ACHN (cell line): Measurements from ENCODE around the gene RPP40.
"Not testable (repeated sequence)": the region's sequence is repeated elsewhere in the genome, so short reads cannot be mapped to it uniquely, and the experiment has no call there.

Experiments
- DNase-seq: peaks from one replicate; pipeline ENCODE4 v3.0.0-alpha.2; 2015
- in situ Hi-C: cut with HindIII; loops from 2 replicates; pipeline ENCODE4 v1.10.0; 2017; ENCODE audit warnings: low sequenced_read_pairs, low pct_ligation_motif_present, low pct_unique_long_range_greater_than_20kb

The RPP40 gene

DNA sequence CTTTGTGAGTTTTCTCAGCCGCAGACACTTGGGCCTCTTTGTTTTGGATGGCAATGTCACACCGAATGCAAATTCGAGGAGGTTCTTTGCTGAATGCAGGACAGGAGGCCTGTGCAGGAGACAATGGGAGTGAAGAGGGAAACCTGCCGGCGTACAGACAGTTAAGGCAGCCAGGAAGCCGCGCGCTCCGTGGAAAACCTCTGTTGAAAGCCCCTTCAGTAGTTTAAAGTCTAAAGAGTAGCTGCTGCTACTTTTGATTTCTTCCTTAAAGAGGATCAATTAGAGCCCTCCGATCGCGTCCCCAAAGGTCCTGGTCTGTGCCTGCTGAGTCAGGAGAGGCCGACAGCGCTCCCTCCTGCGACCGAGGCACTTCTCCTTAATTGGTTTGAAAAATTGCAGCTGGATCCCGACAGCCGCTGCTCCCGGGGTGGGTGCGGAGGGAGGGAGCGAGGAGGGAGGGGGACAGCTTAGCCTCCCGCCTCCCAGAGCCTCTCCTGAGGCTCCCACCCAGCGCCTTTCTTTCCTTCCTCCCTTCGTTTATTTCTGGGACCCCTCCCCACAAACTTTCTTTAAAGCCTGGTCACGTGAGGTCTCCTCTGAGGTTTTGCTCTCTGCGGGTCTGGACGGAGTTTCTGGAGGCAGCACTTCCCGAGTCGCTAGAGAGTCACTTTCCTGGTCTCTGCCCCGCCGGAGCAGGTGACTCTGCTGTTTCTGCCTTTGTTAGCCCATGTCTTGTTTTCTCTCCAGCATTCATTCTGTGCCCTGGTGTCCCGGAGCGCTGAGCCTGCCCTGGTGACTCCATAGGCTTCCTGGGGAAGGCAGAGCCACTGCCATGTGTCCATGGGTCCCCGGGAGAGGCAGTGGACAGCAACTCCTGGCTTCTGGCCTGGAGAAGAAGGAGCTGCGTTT lies 22.3 kb upstream of the RPP40 start:
- DNase-seq = no peak
- in situ Hi-C loops = no loop called here

DNA sequence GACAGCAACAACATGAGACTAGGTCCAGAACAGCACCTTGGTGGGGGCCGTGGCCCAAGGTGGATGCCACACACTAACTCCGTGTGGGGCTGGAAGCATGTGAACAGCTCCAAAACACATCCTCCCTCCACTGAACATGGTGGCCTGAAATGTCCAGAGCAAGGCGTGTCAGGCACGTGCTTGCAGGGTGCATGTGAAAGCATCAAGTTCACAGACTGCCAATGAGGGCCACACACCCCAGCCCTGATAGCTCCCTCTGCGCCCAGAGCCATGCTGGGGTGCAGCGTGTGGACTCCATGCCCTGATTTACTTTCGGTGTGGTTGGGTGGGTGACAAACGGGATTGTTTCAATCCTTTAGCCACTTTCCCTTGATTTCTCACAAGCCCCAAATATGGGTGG lies 20.1 kb upstream of the RPP40 start:
- no peak for DNase-seq
- in situ Hi-C loops = no loop called here

DNA sequence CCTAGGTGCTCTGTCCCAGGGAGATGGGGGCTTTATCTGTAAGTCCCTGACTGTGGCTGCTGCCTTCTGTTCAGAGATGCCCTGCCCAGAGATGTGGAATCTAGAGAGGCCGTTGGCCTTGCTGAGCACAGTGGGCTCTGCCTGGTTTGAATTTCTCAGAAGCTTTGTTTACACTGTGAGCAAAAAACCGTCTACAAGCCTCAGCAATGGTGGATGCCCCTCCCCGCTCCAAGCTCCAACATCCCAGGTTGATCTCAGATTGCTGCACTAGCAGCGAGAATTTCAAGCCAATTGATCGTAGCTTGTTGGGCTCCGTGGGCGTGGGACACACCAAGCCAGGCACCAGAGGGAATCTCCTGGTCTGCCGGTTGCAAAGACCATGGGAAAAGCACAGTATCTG lies 16.3 kb upstream of the RPP40 start:
- DNase-seq = no peak
- in situ Hi-C loops = no loop called here

DNA sequence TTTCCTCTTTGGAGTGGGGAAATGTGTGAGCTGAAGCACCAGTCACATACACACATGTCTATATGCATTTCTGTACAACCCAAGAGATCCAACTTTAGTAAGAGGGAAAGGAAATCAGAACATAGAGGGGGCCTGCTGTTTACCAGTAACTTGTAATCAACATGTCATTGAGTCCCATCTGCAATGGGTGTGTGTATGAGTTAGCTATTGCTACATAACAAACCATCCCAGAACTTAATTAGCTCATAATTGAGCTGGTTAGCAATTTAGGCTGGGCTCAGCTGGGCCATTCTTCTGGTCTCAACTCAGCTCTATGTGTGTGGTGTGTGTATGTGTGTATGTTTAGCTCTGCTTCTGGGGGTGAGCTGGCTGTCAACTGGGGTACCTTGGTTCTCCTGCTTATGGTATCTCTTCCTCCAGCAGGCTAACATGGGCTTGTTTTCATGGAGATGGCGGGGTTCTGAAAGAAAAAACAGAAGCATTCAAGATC lies 10.3 kb upstream of the RPP40 start:
- in situ Hi-C loops = no loop called here
- no peak for DNase-seq

DNA sequence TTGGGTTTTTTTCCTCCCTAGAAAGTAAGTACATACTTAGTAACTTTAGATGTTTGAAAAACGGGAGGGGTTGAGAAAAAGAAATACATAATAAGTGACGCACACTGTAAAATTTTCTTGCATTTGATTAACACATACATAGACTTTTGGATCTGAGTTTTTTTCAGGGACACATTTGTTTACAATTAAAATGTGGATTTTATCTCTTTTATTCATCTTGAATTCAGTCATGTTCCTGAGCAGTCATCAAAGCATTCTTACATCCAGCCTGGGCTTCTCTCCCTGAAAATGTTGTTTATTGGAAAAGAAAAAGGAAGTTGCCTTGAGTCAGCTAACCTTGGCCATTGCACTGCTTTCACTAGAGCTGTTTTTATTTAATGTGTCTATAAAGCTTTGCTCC lies 8.7 kb upstream of the RPP40 start:
- DNase-seq = no peak
- in situ Hi-C loops = no loop called here

DNA sequence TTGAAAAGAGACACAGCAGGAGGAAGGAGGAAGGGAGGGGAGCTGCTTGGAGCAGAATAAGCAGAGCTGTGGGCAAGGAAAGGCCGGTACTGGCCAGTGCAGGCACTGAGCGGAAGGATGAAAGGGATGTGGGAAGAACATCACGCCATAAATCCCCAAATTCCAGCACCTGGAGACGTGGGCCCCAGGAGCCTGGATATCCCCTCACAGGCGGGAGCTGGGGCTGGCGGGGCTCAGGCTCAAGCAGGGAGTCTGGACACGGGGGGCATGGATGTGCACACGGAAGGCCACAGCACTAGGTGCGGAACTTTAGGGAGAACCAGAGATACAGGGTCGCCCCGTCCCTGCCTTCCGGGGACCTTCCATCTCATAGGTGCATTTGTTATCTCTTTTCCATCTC lies 7.5 kb upstream of the RPP40 start:
- no peak for DNase-seq
- in situ Hi-C loops = no loop called here

DNA sequence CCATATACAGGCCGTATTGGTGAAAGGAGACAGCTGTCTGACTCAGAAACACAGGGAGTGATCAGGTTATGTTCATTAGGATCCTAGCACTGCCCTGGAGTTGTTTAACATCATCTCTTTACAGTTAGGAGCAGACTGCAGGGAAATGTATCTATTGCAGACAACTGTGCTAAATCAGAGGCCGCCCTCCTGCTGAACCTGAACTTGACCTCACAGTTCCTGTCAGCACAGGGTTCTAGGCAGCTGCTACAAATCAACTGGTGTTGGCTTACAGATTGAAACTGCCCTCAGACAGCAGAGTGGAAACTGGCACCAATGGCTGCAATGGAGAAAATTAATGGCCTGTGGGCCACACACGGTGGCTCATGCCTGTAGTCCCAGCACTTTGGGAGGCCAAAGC lies 3.7 kb upstream of the RPP40 start:
- DNase-seq = no peak
- in situ Hi-C loops = no loop called here

DNA sequence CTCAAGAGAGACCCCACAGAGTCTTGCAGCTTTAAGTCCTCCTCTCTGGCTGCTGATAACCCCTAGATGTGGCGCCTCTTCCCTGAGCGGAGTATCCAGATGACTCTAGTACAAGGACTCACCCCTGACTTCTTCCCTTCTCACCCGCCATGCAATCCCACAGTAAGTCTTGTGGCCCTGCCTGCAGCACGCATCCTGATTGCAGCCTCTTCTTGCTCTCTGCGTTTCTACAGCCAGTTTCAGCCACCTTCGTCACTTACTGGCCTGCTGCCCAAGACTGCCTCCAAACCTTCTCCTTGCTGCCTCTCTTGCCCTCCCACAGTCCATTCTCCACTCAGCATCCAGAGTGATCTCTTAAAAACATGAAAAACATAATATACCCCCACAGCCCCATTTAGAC lies 2.4 kb upstream of the RPP40 start:
- no peak for DNase-seq
- in situ Hi-C loops = no loop called here

DNA sequence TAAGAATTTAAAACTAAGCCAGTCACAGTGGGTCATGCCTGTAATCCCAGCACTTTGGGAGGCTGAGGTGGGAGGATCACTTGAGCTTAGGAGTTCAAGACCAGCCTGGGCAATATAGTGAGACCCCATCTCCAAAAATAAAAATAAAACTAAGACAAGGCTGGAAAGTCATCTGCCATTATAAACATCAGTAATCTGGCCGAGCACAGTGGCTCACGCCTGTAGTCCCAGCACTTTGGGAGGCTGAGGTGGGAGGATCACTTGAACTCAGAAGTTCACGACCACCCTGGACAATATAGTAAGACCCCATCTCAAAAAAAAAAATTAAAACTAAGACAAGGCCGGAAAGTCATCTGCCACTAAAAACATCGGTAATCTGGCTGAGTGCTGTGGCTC lies 1.2 kb upstream of the RPP40 start:
- DNase-seq, in situ Hi-C loops: not testable (repeated sequence)

DNA sequence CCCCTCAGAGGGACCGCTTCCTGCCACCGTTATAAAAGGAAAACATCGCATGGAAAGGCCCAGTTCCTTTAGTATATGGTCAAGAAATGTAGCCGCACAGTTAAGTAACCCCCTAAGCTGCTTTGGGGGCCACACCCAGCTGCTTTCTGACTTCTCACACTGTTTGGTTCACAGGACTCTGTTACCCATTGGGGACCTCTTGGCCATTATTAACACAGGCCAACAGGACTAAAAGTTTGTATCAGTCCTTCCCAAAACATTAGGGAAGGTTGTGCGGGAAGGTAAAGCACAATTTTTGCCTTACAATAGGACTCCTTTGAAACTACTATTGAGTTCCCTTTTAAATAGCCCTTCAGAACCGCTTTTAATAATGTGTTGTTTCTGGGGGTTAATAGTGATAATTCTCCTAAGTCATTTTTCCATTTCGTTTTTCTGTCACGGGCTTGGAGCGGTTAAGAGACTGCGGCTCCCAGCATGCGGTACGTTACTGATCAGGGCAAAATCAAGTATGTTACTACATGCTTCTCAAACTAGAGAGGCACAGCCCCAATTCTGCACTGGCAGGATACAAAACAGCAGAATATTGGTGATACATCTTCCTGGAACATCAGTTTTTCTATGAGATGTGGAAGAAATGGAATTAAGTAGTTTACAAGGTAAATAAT lies 668 bp upstream of the RPP40 start:
- in situ Hi-C loops = no loop called here
- DNase-seq = peak; percentile 10

DNA sequence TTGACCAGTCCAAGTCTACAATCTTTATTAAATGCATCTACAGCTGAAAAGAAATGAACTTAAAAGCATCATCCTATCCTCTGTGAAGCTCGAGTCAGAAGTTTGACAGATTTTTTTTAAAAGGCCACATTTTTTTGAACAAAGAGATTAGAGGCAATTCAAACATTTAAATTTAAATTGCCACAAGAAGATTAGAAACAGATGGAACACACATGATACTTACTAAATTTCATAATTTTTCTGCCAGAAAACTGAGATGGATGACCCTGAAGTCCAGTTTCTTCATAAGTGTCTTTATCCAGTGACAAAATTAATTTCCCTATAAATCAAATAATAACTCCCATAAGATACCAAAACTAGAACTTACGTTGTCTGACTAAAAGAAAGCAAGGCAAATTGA lies 4.3 kb downstream of the RPP40 start:
- in situ Hi-C loops = no loop called here
- no peak for DNase-seq

DNA sequence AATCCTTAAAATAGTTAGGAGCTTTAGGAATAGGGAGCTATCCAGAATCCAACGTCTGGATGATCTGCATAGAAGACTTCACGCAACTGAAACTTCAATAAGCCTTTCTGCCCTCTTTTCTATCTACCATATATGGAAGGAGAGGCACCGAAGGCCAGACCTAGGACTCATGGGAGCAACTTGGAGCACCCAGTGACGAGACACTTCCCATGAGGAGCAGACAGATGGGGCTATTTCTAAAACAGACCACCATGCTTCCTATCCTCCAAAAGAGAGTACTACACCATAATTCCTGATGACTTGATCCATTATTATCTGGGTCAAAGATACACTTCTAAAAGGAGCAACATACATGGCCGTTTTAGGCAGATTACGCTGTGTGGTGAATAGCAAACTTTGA lies 6.0 kb downstream of the RPP40 start:
- in situ Hi-C loops = no loop called here
- no peak for DNase-seq

DNA sequence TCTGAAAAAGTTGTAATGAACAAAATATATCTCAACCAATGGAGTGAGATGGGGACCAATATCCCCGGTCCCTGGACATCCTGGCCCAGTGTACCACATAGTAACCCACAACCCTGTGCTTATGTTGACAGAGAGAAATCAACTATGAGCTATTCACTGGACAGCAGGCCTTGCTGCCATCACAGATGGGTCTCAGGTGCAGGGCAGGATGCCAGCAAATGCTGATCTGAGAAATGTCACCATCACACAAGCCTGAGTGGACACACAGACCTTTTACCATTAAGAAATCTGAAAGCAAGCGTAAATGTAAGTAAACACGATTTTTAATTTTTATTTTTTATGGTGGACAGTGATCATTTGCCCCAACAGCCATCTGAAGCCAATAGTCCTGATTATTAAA lies 9.1 kb downstream of the RPP40 start:
- in situ Hi-C loops = no loop called here
- DNase-seq = no peak

DNA sequence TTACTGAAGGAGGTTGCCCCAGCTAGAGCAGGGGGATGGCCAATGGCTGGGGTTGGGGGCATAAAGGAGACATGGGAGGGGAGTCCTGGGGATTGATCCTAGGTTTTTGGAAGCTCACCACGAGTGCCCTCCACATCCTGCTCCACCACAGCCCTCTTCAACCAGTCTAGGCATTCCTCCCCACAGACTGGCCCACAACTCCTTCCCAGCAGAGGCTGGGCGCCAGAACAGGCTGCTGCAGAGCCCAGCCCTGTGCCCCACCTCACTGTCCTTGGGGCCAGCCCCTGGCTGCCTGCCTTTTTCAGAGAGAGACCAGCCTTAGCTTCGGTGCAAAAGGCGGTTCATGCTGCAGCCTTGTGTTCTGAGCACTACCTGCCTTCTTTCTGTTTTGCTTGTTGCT lies 16.4 kb downstream of the RPP40 start:
- in situ Hi-C loops = no loop called here
- DNase-seq = no peak

DNA sequence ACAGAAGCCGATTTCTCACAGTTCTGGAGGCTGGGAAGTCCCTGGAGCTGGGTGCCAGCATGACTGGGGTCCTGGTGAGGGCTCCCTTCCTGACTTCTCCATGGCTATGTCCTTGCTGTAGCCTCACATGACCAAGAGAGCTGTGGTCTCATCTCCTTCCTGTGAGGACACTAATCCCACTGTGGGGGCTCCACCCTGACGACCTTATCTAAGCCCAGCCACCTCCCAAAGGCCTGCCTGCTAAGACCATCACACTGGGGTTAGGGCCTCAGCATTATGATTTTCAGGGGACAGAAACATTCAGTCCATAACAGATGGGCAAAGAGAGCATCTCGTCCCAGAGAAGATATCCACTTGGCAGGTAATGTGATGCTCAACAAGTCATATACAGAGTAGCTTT lies 16.8 kb downstream of the RPP40 start:
- DNase-seq = no peak
- in situ Hi-C loops = no loop called here

DNA sequence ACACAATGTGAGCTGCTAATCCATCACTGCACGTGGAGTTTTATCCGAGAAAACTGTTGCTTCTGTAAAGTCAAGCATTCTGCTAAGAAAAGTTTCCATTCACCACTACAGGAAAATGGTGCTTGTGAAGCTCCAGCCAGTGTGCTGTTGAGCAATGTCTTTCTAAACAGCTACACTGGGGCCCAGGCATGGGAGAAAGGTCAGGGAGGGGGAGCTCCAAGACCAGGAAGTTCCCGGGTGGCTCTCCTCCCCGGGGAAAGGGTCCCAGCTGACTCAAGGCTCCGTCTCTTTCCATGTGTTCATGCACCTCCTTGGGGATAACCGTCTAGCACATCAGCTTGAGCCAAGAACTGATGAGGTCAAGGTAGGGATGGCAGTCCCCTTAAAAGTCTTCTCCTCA lies 20.5 kb downstream of the RPP40 start:
- in situ Hi-C loops = no loop called here
- DNase-seq = no peak

DNA sequence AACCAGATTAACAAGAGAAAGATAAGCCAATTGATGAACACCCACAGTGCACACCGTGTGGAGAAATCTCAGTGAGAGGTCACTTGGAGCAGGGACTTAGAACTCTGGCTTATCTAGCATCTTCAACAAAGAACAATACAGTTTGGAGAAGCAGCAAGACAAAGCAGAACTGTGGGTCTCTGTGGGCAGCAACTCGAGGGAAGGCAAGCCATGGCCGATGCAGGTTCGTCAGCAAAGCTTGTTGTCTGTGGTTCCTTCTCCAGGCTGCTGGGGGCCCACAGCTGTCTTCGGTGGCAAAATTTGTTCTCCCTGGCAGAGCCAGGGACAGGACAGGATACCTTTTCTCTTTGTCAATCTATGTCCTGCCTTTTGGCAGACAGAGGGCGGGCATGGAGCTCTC lies 22.1 kb downstream of the RPP40 start:
- in situ Hi-C loops = no loop called here
- DNase-seq = no peak

DNA sequence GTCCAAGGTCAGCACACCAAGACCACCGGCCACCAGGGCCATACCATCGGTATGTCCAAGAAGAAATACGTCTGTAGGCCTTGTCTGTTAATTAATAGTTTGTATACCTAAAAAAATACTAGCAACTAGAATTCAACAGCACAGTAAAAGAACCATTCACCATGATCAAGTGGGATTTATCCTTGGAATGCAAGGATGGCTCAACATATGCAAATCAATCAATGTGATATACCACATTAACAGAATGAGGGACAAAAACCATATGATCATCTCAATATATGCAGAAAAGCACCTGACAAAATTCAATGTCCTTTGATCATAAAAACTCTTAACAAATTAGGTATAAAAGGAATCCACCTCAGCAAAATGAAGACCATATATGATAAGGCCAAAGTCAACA lies 24.4 kb downstream of the RPP40 start:
- no peak for DNase-seq
- in situ Hi-C loops = no loop called here

DNA sequence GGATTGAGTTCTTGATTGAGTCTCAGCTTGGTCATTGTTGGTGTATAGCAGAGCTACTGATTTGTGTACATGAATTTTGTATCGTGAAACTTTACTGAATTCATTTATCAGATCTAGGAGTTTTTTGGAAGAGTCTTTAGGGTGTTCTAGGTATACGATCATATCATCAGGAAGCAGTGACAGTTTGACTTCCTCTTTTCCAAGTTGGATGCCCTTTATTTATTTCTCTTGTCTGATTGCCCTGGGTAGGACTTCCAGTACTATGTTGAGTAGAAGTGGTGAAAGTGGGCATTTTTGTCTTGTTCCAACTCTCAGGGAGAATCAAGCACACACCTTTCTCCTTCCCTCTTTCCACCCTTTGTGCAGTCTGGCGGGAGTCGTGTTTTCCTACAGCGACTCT lies 26.4 kb downstream of the RPP40 start:
- in situ Hi-C loops = no loop called here

DNA sequence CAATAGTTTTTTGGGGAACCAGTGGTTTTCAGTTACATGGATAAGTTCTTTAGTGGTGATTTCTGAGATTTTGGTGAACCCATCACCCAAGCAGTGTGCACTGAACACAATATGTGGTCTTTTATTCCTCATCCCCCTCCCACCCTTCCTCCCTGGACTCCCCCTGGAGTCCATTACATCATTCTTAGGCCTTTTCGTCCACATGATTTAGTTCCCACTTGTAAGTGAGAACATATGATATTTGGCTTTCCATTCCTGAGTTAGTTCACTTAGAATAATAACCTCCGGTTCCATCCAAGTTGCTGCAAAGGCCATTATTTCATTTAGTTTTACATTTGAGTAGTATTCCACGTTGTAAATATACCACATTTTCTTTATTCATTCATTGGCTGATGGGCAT lies 28.3 kb downstream of the RPP40 start:
- no peak for DNase-seq
- in situ Hi-C loops = no loop called here

More for the DNA sequence above, 26.4 kb downstream of the RPP40 start:
- no peak for DNase-seq
